Endothelial cell of umbilical vein (primary cell): ENCODE measurements around the gene TBX4. TPM values are rescaled to one million over a fixed set of nuclear protein-coding genes. Genes with fewer than 3 reads are reported as not detected.

Source experiments
- BruUV-seq: library from RNA; stranded (reverse); fragments of 400-500 nt; replicated peaks from 2 replicates; lab custom pipeline; 2021; lab: Mats Ljungman, UMichigan
- CTCF ChIA-PET: fragments of 300-600, 350-600 bp; sonication (Branson Sonifier 250); formaldehyde crosslinking; loops from one replicate; lab custom pipeline; 2021; ENCODE audit warnings: antibody characterized with exemption, inconsistent platforms; lab: Charles Lee
- POLR2A ChIA-PET: fragments of 300-600, 350-600 bp; sonication (Branson Sonifier 250); formaldehyde crosslinking; loops from one replicate; lab custom pipeline; 2021; ENCODE audit warnings: antibody characterized with exemption, inconsistent platforms; lab: Charles Lee
- DNase-seq: peaks from one replicate; pipeline ENCODE4 v3.0.0-alpha.2; 2011; ENCODE audit warnings: low read depth, low spot score
- FAIRE-seq: peaks from 2 replicates; lab custom pipeline; 2011; peaks lifted over from hg19 to GRCh38; lab: Jason Lieb, UNC
- H2AFZ ChIP-seq: 2 replicates; pipeline ENCODE4 v1.6.0; 2012; ENCODE audit warnings: low read depth, low read length, control low read depth, inconsistent platforms
- H3K27ac ChIP-seq: 2 replicates; pipeline ENCODE4 v1.5.1; 2011; ENCODE audit warnings: low read depth, mild to moderate bottlenecking, control low read depth, low read length, moderate library complexity; ENCODE audit not compliant: insufficient read depth
- H3K27me3 ChIP-seq, 2 experiments: 2 replicates each; pipeline versions ENCODE4 v1.6.0 to v1.6.1; 2011; ENCODE audit warnings: low read length in 2 of 2, mixed read lengths in 1 of 2; ENCODE audit not compliant: control insufficient read depth in 2 of 2, insufficient read depth in 2 of 2
- H3K36me3 ChIP-seq, 2 experiments: 2 replicates in 1 of 2; 3 replicates in 1 of 2; pipeline ENCODE4 v1.5.1; 2011; ENCODE audit warnings: low read length in 2 of 2, mild to moderate bottlenecking in 1 of 2, moderate library complexity in 1 of 2; ENCODE audit not compliant: control insufficient read depth in 2 of 2, insufficient read depth in 2 of 2; ENCODE audit errors: extremely low read depth in 1 of 2
- H3K4me1 ChIP-seq: 3 replicates; pipeline ENCODE4 v1.5.1; 2011; ENCODE audit warnings: mild to moderate bottlenecking, low read length; ENCODE audit not compliant: control insufficient read depth, insufficient read depth; ENCODE audit errors: extremely low read depth
- H3K4me2 ChIP-seq: 2 replicates; pipeline ENCODE4 v1.6.1; 2011; ENCODE audit warnings: low read length, control low read depth, mixed read lengths; ENCODE audit not compliant: insufficient read depth
- H3K4me3 ChIP-seq, 3 experiments: fragments of 200-600 bp in 1 of 3; sonication (generic), shearing (Covaris generic) in 1 of 3; replicated peaks in 1 of 3; 2 replicates each; pipeline ENCODE4 v1.5.1; 2011 to 2016; ENCODE audit warnings: control low read depth in 3 of 3, low read length in 3 of 3, mild to moderate bottlenecking in 2 of 3, inconsistent platforms in 1 of 3, low read depth in 1 of 3, moderate library complexity in 1 of 3; ENCODE audit not compliant: insufficient read depth in 1 of 3
- H3K79me2 ChIP-seq: 2 replicates; pipeline ENCODE4 v1.6.0; 2012; ENCODE audit warnings: low read length, inconsistent platforms; ENCODE audit not compliant: control insufficient read depth, insufficient read depth
- H3K9ac ChIP-seq: replicated peaks from 2 replicates; pipeline ENCODE3; 2011; ENCODE audit warnings: low read length, control low read depth; ENCODE audit not compliant: insufficient read depth; ENCODE audit errors: extremely low read depth
- H3K9me1 ChIP-seq: replicated peaks from 3 replicates; pipeline ENCODE4 v1.6.0; 2011; ENCODE audit warnings: mild to moderate bottlenecking, low read length; ENCODE audit not compliant: control insufficient read depth, insufficient read depth; ENCODE audit errors: extremely low read depth
- H3K9me3 ChIP-seq: replicated peaks from 2 replicates; pipeline ENCODE4 v1.5.1; 2012; ENCODE audit warnings: low read length, inconsistent platforms; ENCODE audit not compliant: control insufficient read depth, insufficient read depth
- H4K20me1 ChIP-seq: replicated peaks from 2 replicates; pipeline ENCODE3; 2011; ENCODE audit warnings: mild to moderate bottlenecking, low read length; ENCODE audit not compliant: control insufficient read depth, insufficient read depth; ENCODE audit errors: extremely low read depth
- CTCF ChIP-seq, 2 donors: IDR thresholded peaks; 1 replicate in 1 of 2; 2 replicates in 1 of 2; pipeline ENCODE4 v1.5.1; 2011; ENCODE audit warnings: low read length in 2 of 2, mild to moderate bottlenecking in 2 of 2, moderate library complexity in 2 of 2, control low read depth in 1 of 2, inconsistent platforms in 1 of 2, low read depth in 1 of 2; ENCODE audit not compliant: insufficient read depth in 1 of 2; ENCODE audit errors: extremely low read depth in 1 of 2
- EZH2 ChIP-seq: IDR thresholded peaks from 2 replicates; pipeline ENCODE4 v1.6.1; 2012; ENCODE audit warnings: borderline replicate concordance, low read depth, mild to moderate bottlenecking, moderate library complexity, low read length, inconsistent platforms; ENCODE audit not compliant: severe bottlenecking
- JUN ChIP-seq: IDR thresholded peaks from 2 replicates; pipeline ENCODE4 v1.6.1; 2011; ENCODE audit warnings: borderline replicate concordance, low read depth; ENCODE audit not compliant: insufficient read length, insufficient read depth
- POLR2A ChIP-seq: IDR thresholded peaks from 2 replicates; pipeline ENCODE4 v1.6.1; 2012; ENCODE audit warnings: low read depth, mild to moderate bottlenecking, control low read depth, low read length
- POLR2AphosphoS5 ChIP-seq: IDR thresholded peaks from 2 replicates; pipeline ENCODE4 v1.6.1; 2012; ENCODE audit warnings: low read depth, mild to moderate bottlenecking, control low read depth, low read length, moderate library complexity; ENCODE audit not compliant: insufficient read depth
- dilution Hi-C: fragments of 300-500 bp; cut with MboI; formaldehyde crosslinking; loops from one replicate; pipeline ENCODE4 v1.15.0; 2019; ENCODE audit warnings: low sequenced_read_pairs; ENCODE audit not compliant: extremely low pct_ligation_motif_present
- intact Hi-C: fragments of 100-400 bp; cut with micrococcal nuclease; formaldehyde crosslinking; loops from one replicate; pipeline ENCODE4 v1.10.0; 2022
- polyA plus RNA-seq, 4 experiments: library from polyadenylated mRNA; depleted of rRNA in 3 of 4; stranded (reverse) in 3 of 4; unstranded in 1 of 4; fragments of >200 nt; gene quantifications; 2 replicates each; pipeline versions ENCODE4 v1.2.1 to v1.2.3, GENCODE V29; 2011 to 2012; ENCODE audit warnings: missing spikeins in 1 of 4
- total RNA-seq: library from RNA; stranded (reverse); gene quantifications from 2 replicates; pipeline ENCODE4 v1.2.3, GENCODE V29; 2021
- TF ChIP-seq, protein P1 (sequence below): IDR thresholded peaks from 2 replicates; pipeline ENCODE4 v1.6.1; 2011; ENCODE audit not compliant: insufficient read depth, insufficient read length

TBX4 gene
- total and polyA plus RNA-seq, 2 donors (not counting 3 experiments of a cell fraction or from before 2014, with no cell fraction given), result not detected

- Histone ChIP-seq H3K27ac (no peak overlapping the region), H3K9me1 (no peaks in the 10 kb centered on the region), H3K79me2 (no peaks in the 10 kb centered on the region), H3K9me3 (no peaks in the 10 kb centered on the region), H3K4me2 (no peak overlapping the region), H2AFZ (no peak overlapping the region), H3K36me3 (no peaks in the 10 kb centered on the region), H4K20me1 (no peaks in the 10 kb centered on the region), H3K9ac (no peak overlapping the region), H3K4me1 (no peaks in the 10 kb centered on the region), H3K27me3 (peaks cover 3 to 22% of the 10 kb centered on the region in 2 experiments), H3K4me3 (no peak overlapping the region)
- intact Hi-C loops (no loop called here), dilution Hi-C loops (no loop called here)
- ChIA-PET POLR2A (interaction anchor here (0.5 to 0.6 kb wide), 2 partner anchors 11 to 218 kb away, joined by 3 to 4 read pairs; no protein-coding TSS in a partner anchor), CTCF (no interaction called here)
- FAIRE-seq, result no peak
- no peak for DNase-seq
- TF ChIP-seq EZH2, result no peak
- TF ChIP-seq, protein P1, sequence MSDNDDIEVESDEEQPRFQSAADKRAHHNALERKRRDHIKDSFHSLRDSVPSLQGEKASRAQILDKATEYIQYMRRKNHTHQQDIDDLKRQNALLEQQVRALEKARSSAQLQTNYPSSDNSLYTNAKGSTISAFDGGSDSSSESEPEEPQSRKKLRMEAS, result no peak
- no peak for TF ChIP-seq POLR2A
- TF ChIP-seq JUN, result no peak
- TF ChIP-seq POLR2AphosphoS5, result no peak
- no peak for TF ChIP-seq CTCF (IDR thresholded peaks at IDR 0.05; ENCODE audit: extremely low read depth in 1 of 2, insufficient read depth in 1 of 2, low read depth in 1 of 2, low read length in 2 of 2)
- BruUV-seq, result no TSS peak
Measured at GRCh38 chr17:61469949-61470348, 17.7 kb downstream of the TBX4 start.
